ENCODE results near the gene AVPR2. TPM values are rescaled to one million over a fixed set of nuclear protein-coding genes. Genes with fewer than 3 reads are reported as not detected.
A peak's percentile ranks its signal among the peaks of the same experiment; 100 is the strongest.

AVPR2 gene
- not detected in 2 replicates for total RNA-seq (2011; cell fraction: chromatin; rRNA removed; ENCODE audit: low replicate concordance)
- total RNA-seq (2011; cell fraction: nucleolus; rRNA removed) = not detected in 2 replicates
- not detected in 2 replicates for total RNA-seq (2011; cell fraction: nucleoplasm; rRNA removed)
- not detected in 2 replicates for total RNA-seq (2014; rRNA removed)
- not detected in 2 replicates for total RNA-seq (2014; rRNA removed; fragmentation: Illumina TruSeq; extraction: Trizol)
- not detected in 2 replicates for total RNA-seq (2015; rRNA removed; fragmentation: Illumina TruSeq; extraction: Trizol)
- not detected in 2 replicates for total RNA-seq (2021)
- polyA plus RNA-seq (2011; rRNA removed) = not detected in 2 replicates
- not detected in 2 replicates for polyA plus RNA-seq (2011; cell fraction: cytosol; rRNA removed)
- polyA plus RNA-seq (2011; cell fraction: nucleus; rRNA removed) = not detected in 2 replicates
- polyA plus RNA-seq (2012) = 0.56 and 0.65 TPM in 2 replicates
- polyA plus RNA-seq (2014; fragmentation: Illumina TruSeq; extraction: Trizol) = not detected in 2 replicates
- polyA plus RNA-seq (2014; fragmentation: Nextera tagmentation; extraction: Ambion mirVana) = not detected
- not detected in 2 replicates for polyA plus RNA-seq (2014; rRNA removed)
- polyA minus RNA-seq (2011; rRNA and poly(A)+ RNA removed) = not detected in 2 replicates
- polyA minus RNA-seq (2011; cell fraction: cytosol; rRNA and poly(A)+ RNA removed) = not detected in 2 replicates
- polyA minus RNA-seq (2011; cell fraction: nucleus; rRNA and poly(A)+ RNA removed) = not detected in 2 replicates
- Bru-seq, nascent RNA = not detected
- not detected for BruChase-seq, experiment 1, labeled RNA remaining after a 2-hour chase
- not detected for BruChase-seq, experiment 2, labeled RNA remaining after a 6-hour chase
- long read RNA-seq, experiment 1 = 0 reads
- long read RNA-seq, experiment 2 = 0 reads
- long read RNA-seq, experiment 3 = 0 reads

- BruUV-seq (replicated peaks) = no TSS peak
- FAIRE-seq (no peak), ATAC-seq (peak; percentile 21), DNase-seq (ENCODE audit: extremely low read depth in 1 of 4, low spot score in 3 of 4) (peak in 2 of 4 experiments; percentile 31 to 33)
- no peaks in the 10 kb centered on the region; a peak in 1 of 5 replicates for H3K27me3 ChIP-seq (ENCODE audit: control insufficient read depth in 2 of 2, insufficient read depth in 2 of 2, low read length in 2 of 2)
- H3K9me1 ChIP-seq (ENCODE audit: control insufficient read depth, insufficient read depth, low read length) = no peaks in the 10 kb centered on the region
- 57% methylated on average over 11 of the region's 26 CpGs for WGBS (ENCODE audit: insufficient coverage, low coverage, missing lambda C conversion rate)
- peak within 1 kb of the TSS in 1 of 2 experiments; percentile 55; a peak in 2 of 4 replicates for H3K9ac ChIP-seq (ENCODE audit: insufficient read depth in 1 of 2, low read depth in 2 of 2, low read length in 2 of 2)
- H3K27ac ChIP-seq (ENCODE audit: extremely low read depth, low read depth, low read length) = no peak within 1 kb of the TSS
- H3K9me3 ChIP-seq (replicated peaks; ENCODE audit: control insufficient read depth, insufficient read depth, low read depth, low read length) = no peaks in the 10 kb centered on the region
- POLR2A ChIA-PET = no interaction called here
- H2AFZ ChIP-seq (ENCODE audit: low read depth, low read length) = 0 out of 2 replicates have a peak within 1 kb of the TSS, but pooled peaks have one; percentile 32
- TF ChIP-seq TEAD1 (CRISPR knock-in tag; IDR thresholded peaks at IDR 0.05) (no peak), POLR2G (IDR thresholded peaks at IDR 0.05; ENCODE audit: low read depth, low read length) (peak; percentile 69)
- H3K4me1 ChIP-seq (replicated peaks in 1 of 2; ENCODE audit: control insufficient read depth in 2 of 2, insufficient read depth in 2 of 2, low read length in 2 of 2) = peaks cover 15 to 73% of the 10 kb centered on the region in 2 experiments
- intact Hi-C loops (cut with micrococcal nuclease) (no loop called here), in situ Hi-C loops (cut with MboI) (no loop called here)
- H3K4me2 ChIP-seq (ENCODE audit: insufficient read depth, low read length) = no peak within 1 kb of the TSS
- H3K79me2 ChIP-seq (ENCODE audit: control insufficient read depth, insufficient read depth, low read length) = no peaks in the 10 kb centered on the region
- CTCF ChIA-PET (ENCODE audit: low intra/inter-chr PET ratio) = no interaction called here
- H3K36me3 ChIP-seq (ENCODE audit: control insufficient read depth, insufficient read depth, low read length) = peaks cover 6% of the 10 kb centered on the region; the same call in 1 of the 3 replicates
- peaks cover 5% of the 10 kb centered on the region; the same call in 1 of the 2 replicates for H4K20me1 ChIP-seq (replicated peaks; ENCODE audit: control insufficient read depth, insufficient read depth, low read length)
- H3K4me3 ChIP-seq = no peak within 1 kb of the TSS
These were observed at the start of gene AVPR2 for GRCh38 chrX:153903991-153904957. Gene AVPR2, plus strand, starts transcription at chrX:153904673. Its CDS starts 473 bp downstream, at chrX:153905146.

Data from K562 (cell line).